CD1c-positive myeloid dendritic cell (primary cell): Measurements from ENCODE around the gene KIF5C.
"Not testable (repeated sequence)": the region's sequence is repeated elsewhere in the genome, so short reads cannot be mapped to it uniquely, and the experiment has no call there.

ENCODE experiments used
- DNase-seq: peaks from one replicate; pipeline ENCODE4 v3.0.0-alpha.2; 2016; ENCODE audit errors: extremely low spot score

Gene KIF5C

GRCh38 chr2:148965623-148966437, 90.8 kb downstream of the KIF5C start:
- DNase-seq = peak; percentile 58

GRCh38 chr2:148966438-148966758, 91.4 kb downstream of the KIF5C start:
- DNase-seq = no peak

GRCh38 chr2:148967056-148967455, 92.0 kb downstream of the KIF5C start:
- DNase-seq = no peak

- DNase-seq = no peak
Measured at GRCh38 chr2:148967578-148967977, 92.6 kb downstream of the KIF5C start.

- DNase-seq = no peak
Measured at GRCh38 chr2:148968301-148968700, 93.3 kb downstream of the KIF5C start.

GRCh38 chr2:148968776-148969319, 93.8 kb downstream of the KIF5C start:
- DNase-seq = no peak

- no peak for DNase-seq
Measured at GRCh38 chr2:148969659-148970061, 94.6 kb downstream of the KIF5C start.

- DNase-seq = no peak
Measured at GRCh38 chr2:148970385-148970784, 95.4 kb downstream of the KIF5C start.

GRCh38 chr2:148971547-148971946, 96.5 kb downstream of the KIF5C start:
- DNase-seq = no peak

- DNase-seq = no peak
Measured at GRCh38 chr2:148974095-148974494, 99.1 kb downstream of the KIF5C start.

- DNase-seq = no peak
Measured at GRCh38 chr2:148978026-148978685, 103.1 kb downstream of the KIF5C start.

GRCh38 chr2:148978706-148979105, 103.7 kb downstream of the KIF5C start:
- DNase-seq = no peak

GRCh38 chr2:148979164-148979918, 104.3 kb downstream of the KIF5C start:
- DNase-seq = no peak

GRCh38 chr2:148979919-148980277, 104.9 kb downstream of the KIF5C start:
- no peak for DNase-seq

- DNase-seq = not testable (repeated sequence)
Measured at GRCh38 chr2:148980496-148980895, 105.5 kb downstream of the KIF5C start.

GRCh38 chr2:148981324-148981723, 106.3 kb downstream of the KIF5C start:
- DNase-seq = no peak

- no peak for DNase-seq
Measured at GRCh38 chr2:148981781-148982180, 106.8 kb downstream of the KIF5C start.

- no peak for DNase-seq
Measured at GRCh38 chr2:148982282-148982681, 107.3 kb downstream of the KIF5C start.

- no peak for DNase-seq
Measured at GRCh38 chr2:148983896-148984295, 108.9 kb downstream of the KIF5C start.

- DNase-seq = no peak
Measured at GRCh38 chr2:148984449-148984848, 109.4 kb downstream of the KIF5C start.

GRCh38 chr2:148987286-148987685, 112.3 kb downstream of the KIF5C start:
- DNase-seq = no peak

GRCh38 chr2:148988337-148988736, 113.3 kb downstream of the KIF5C start:
- DNase-seq = no peak
